ENCODE results near the gene TMEM50B. TPM values are rescaled to one million over a fixed set of nuclear protein-coding genes. Genes with fewer than 3 reads are reported as not detected.
"Not testable (repeated sequence)": the region's sequence is repeated elsewhere in the genome, so short reads cannot be mapped to it uniquely, and the experiment has no call there.

Gene TMEM50B
- total and polyA plus RNA-seq, 7 donors, result 9.0 to 106 (median 63.3) TPM

GRCh38 chr21:33477066-33477465 is 2.7 kb downstream of the TMEM50B start:
- H3K4me3 ChIP-seq, result no peak overlapping the region
- WGBS, 2 donors, result 88 to 90% methylated on average over 7 of the region's 7 CpGs
- TF ChIP-seq POLR2A (IDR thresholded peaks at IDR 0.05) (no peak), EP300 (IDR thresholded peaks at IDR 0.05) (no peak), POLR2AphosphoS5 (IDR thresholded peaks at IDR 0.05) (no peak), CTCF (IDR thresholded peaks at IDR 0.05) (no peak)
- intact Hi-C loops (cut with DNase I), result loop anchor here (5.0 kb wide), 1 partner anchor 165 kb away; the partner anchor contains the start of genes CRYZL1 and ITSN1
- no peak overlapping the region for H3K27ac ChIP-seq
- H3K4me1 ChIP-seq, result peaks cover 3 to 21% (median 17%) of the 10 kb centered on the region in 4 donors
- no peaks in the 10 kb centered on the region for H3K9me3 ChIP-seq
- DNase-seq, result no peak
- no peaks in the 10 kb centered on the region for H3K36me3 ChIP-seq
- H3K27me3 ChIP-seq, result no peaks in the 10 kb centered on the region

DNA sequence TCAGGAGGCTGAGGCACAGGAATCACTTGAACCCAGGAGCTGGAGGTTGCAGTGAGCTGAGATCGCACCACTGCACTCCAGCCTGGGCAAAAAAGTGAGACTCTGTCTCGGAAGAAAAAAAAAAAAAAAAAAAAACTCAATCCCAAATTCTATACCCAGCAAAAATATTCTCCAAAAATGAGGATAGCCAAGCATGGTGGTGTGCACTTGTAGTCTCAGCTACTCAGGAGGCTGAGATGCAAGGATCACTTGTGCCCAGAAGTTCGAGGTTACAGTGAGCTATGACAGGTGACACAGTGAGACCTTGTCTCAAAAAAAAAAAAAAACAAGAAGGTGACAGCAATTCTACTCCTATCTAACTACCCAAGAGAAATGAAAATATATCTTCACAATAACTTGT is 6.4 kb downstream of the TMEM50B start:
- H3K27ac ChIP-seq, result no peak overlapping the region
- no peaks in the 10 kb centered on the region for H3K9me3 ChIP-seq
- no peaks in the 10 kb centered on the region for H3K36me3 ChIP-seq
- intact Hi-C loops (cut with DNase I), result no loop called here
- H3K27me3 ChIP-seq, result no peaks in the 10 kb centered on the region
- WGBS, 2 donors, result 95% methylated on average over 3 of the region's 3 CpGs
- H3K4me3 ChIP-seq, result no peak overlapping the region
- H3K4me1 ChIP-seq, result peaks cover 0 to 14% (median 11%) of the 10 kb centered on the region in 4 donors
- TF ChIP-seq EP300 (IDR thresholded peaks at IDR 0.05) (no peak), POLR2AphosphoS5 (IDR thresholded peaks at IDR 0.05) (no peak), CTCF (IDR thresholded peaks at IDR 0.05) (no peak), POLR2A (IDR thresholded peaks at IDR 0.05) (no peak)
- DNase-seq, result no peak

GRCh38 chr21:33470701-33471100 is 9.1 kb downstream of the TMEM50B start:
- TF ChIP-seq CTCF (IDR thresholded peaks at IDR 0.05) (no peak), POLR2AphosphoS5 (IDR thresholded peaks at IDR 0.05) (no peak), POLR2A (IDR thresholded peaks at IDR 0.05) (no peak), EP300 (IDR thresholded peaks at IDR 0.05) (no peak)
- Histone ChIP-seq H3K9me3 (no peaks in the 10 kb centered on the region), H3K4me3 (no peak overlapping the region), H3K36me3 (peaks cover 0 to 2% (median 0%) of the 10 kb centered on the region in 4 donors), H3K27ac (no peak overlapping the region), H3K27me3 (no peaks in the 10 kb centered on the region), H3K4me1 (peaks cover 0 to 7% (median 0%) of the 10 kb centered on the region in 4 donors)
- no peak for DNase-seq
- 96% methylated on average over 2 of the region's 2 CpGs for WGBS, 2 donors
- intact Hi-C loops (cut with DNase I), result no loop called here

GRCh38 chr21:33469183-33469582 is 10.6 kb downstream of the TMEM50B start:
- H3K4me3 ChIP-seq; H3K27me3 ChIP-seq; H3K4me1 ChIP-seq; H3K9me3 ChIP-seq; intact Hi-C loops (cut with DNase I); DNase-seq; H3K27ac ChIP-seq: not testable (repeated sequence)
- H3K36me3 ChIP-seq, result peaks cover 0 to 14% (median 0%) of the 10 kb centered on the region in 4 donors
- 86 to 92% methylated on average over 4 of the region's 4 CpGs for WGBS, 2 donors

- Histone ChIP-seq H3K4me1 (no peaks in the 10 kb centered on the region), H3K4me3 (no peak overlapping the region), H3K27ac (no peak overlapping the region), H3K9me3 (no peaks in the 10 kb centered on the region), H3K27me3 (no peaks in the 10 kb centered on the region), H3K36me3 (peaks cover 0 to 76% (median 18%) of the 10 kb centered on the region in 4 donors)
- intact Hi-C loops (cut with DNase I), result no loop called here
- no peak for TF ChIP-seq POLR2A (IDR thresholded peaks at IDR 0.05)
- no peak for TF ChIP-seq CTCF (IDR thresholded peaks at IDR 0.05)
- TF ChIP-seq EP300 (IDR thresholded peaks at IDR 0.05), result no peak
- no peak for TF ChIP-seq POLR2AphosphoS5 (IDR thresholded peaks at IDR 0.05)
- 65 to 86% methylated on average over 5 of the region's 5 CpGs for WGBS, 2 donors
- no peak for DNase-seq
Observed at GRCh38 chr21:33461538-33462250, 18.1 kb downstream of the TMEM50B start.
